Neuron (in vitro differentiated cells): ENCODE data around the gene STMND1.

Experiments
- H2AFZ ChIP-seq: one replicate; pipeline ENCODE4 v1.6.1; 2013; ENCODE audit warnings: low read depth, mild to moderate bottlenecking, inconsistent platforms, low read length, moderate library complexity
- H3K27me3 ChIP-seq: one replicate; pipeline ENCODE4 v1.6.1; 2013; ENCODE audit warnings: low read length; ENCODE audit not compliant: insufficient read depth
- H3K36me3 ChIP-seq: one replicate; pipeline ENCODE4 v1.6.1; 2013; ENCODE audit warnings: low read length; ENCODE audit not compliant: insufficient read depth
- H3K4me1 ChIP-seq: one replicate; pipeline ENCODE4 v1.6.1; 2013; ENCODE audit warnings: low read length; ENCODE audit not compliant: insufficient read depth
- H3K4me3 ChIP-seq: 2 replicates; pipeline ENCODE4 v1.5.1; 2013; ENCODE audit warnings: mild to moderate bottlenecking, low read length, moderate library complexity
- H3K9me3 ChIP-seq: one replicate; pipeline ENCODE4 v1.6.1; 2013; ENCODE audit warnings: low read length

Gene STMND1

GRCh38 chr6:17152703-17153102 lies 50.9 kb downstream of the STMND1 start:
- no peaks in the 10 kb centered on the region for H3K27me3 ChIP-seq
- no peaks in the 10 kb centered on the region for H3K4me1 ChIP-seq
- H3K36me3 ChIP-seq: no peaks in the 10 kb centered on the region
- no peaks in the 10 kb centered on the region for H3K9me3 ChIP-seq
- no peak overlapping the region for H3K4me3 ChIP-seq
- no peak overlapping the region for H2AFZ ChIP-seq

- Histone ChIP-seq H3K27me3 (no peaks in the 10 kb centered on the region), H3K9me3 (no peaks in the 10 kb centered on the region), H3K4me3 (no peak overlapping the region), H2AFZ (no peak overlapping the region), H3K36me3 (no peaks in the 10 kb centered on the region), H3K4me1 (no peaks in the 10 kb centered on the region)
Measured at GRCh38 chr6:17156112-17156921, 54.5 kb downstream of the STMND1 start.

- Histone ChIP-seq H3K4me1 (no peaks in the 10 kb centered on the region), H3K4me3 (no peak overlapping the region), H3K27me3 (no peaks in the 10 kb centered on the region), H3K36me3 (no peaks in the 10 kb centered on the region), H3K9me3 (no peaks in the 10 kb centered on the region), H2AFZ (no peak overlapping the region)
Measured at GRCh38 chr6:17156966-17157365, 55.1 kb downstream of the STMND1 start.

GRCh38 chr6:17157617-17158016 lies 55.8 kb downstream of the STMND1 start:
- Histone ChIP-seq H3K4me1 (no peaks in the 10 kb centered on the region), H3K4me3 (no peak overlapping the region), H3K27me3 (no peaks in the 10 kb centered on the region), H3K9me3 (no peaks in the 10 kb centered on the region), H2AFZ (no peak overlapping the region), H3K36me3 (no peaks in the 10 kb centered on the region)

GRCh38 chr6:17159240-17159639 lies 57.4 kb downstream of the STMND1 start:
- Histone ChIP-seq H2AFZ (no peak overlapping the region), H3K9me3 (no peaks in the 10 kb centered on the region), H3K4me3 (no peak overlapping the region), H3K36me3 (no peaks in the 10 kb centered on the region), H3K27me3 (no peaks in the 10 kb centered on the region), H3K4me1 (no peaks in the 10 kb centered on the region)

GRCh38 chr6:17161076-17161475 lies 59.2 kb downstream of the STMND1 start:
- Histone ChIP-seq H2AFZ (no peak overlapping the region), H3K9me3 (no peaks in the 10 kb centered on the region), H3K4me3 (no peak overlapping the region), H3K36me3 (no peaks in the 10 kb centered on the region), H3K27me3 (no peaks in the 10 kb centered on the region), H3K4me1 (no peaks in the 10 kb centered on the region)

- no peak overlapping the region for H3K4me3 ChIP-seq
- H3K36me3 ChIP-seq: no peaks in the 10 kb centered on the region
- H3K4me1 ChIP-seq: no peaks in the 10 kb centered on the region
- H3K27me3 ChIP-seq: no peaks in the 10 kb centered on the region
- H3K9me3 ChIP-seq: no peaks in the 10 kb centered on the region
- no peak overlapping the region for H2AFZ ChIP-seq
Measured at GRCh38 chr6:17165383-17165782, 63.5 kb downstream of the STMND1 start.

- Histone ChIP-seq H3K4me3 (no peak overlapping the region), H3K4me1 (no peaks in the 10 kb centered on the region), H3K27me3 (no peaks in the 10 kb centered on the region), H3K9me3 (no peaks in the 10 kb centered on the region), H3K36me3 (no peaks in the 10 kb centered on the region), H2AFZ (no peak overlapping the region)
Measured at GRCh38 chr6:17167327-17167979, 65.6 kb downstream of the STMND1 start.

GRCh38 chr6:17169291-17169690 lies 67.4 kb downstream of the STMND1 start:
- no peak overlapping the region for H3K4me3 ChIP-seq
- no peaks in the 10 kb centered on the region for H3K9me3 ChIP-seq
- H2AFZ ChIP-seq: no peak overlapping the region
- no peaks in the 10 kb centered on the region for H3K27me3 ChIP-seq
- H3K36me3 ChIP-seq: no peaks in the 10 kb centered on the region
- H3K4me1 ChIP-seq: no peaks in the 10 kb centered on the region

GRCh38 chr6:17169711-17170110 lies 67.9 kb downstream of the STMND1 start:
- Histone ChIP-seq H2AFZ (no peak overlapping the region), H3K4me1 (no peaks in the 10 kb centered on the region), H3K27me3 (no peaks in the 10 kb centered on the region), H3K9me3 (no peaks in the 10 kb centered on the region), H3K4me3 (no peak overlapping the region), H3K36me3 (no peaks in the 10 kb centered on the region)

- Histone ChIP-seq H3K4me3 (no peak overlapping the region), H3K27me3 (no peaks in the 10 kb centered on the region), H2AFZ (no peak overlapping the region), H3K4me1 (no peaks in the 10 kb centered on the region), H3K36me3 (no peaks in the 10 kb centered on the region), H3K9me3 (no peaks in the 10 kb centered on the region)
Measured at GRCh38 chr6:17172836-17173470, 71.1 kb downstream of the STMND1 start.

GRCh38 chr6:17178326-17178725 lies 76.5 kb downstream of the STMND1 start:
- H3K36me3 ChIP-seq: no peaks in the 10 kb centered on the region
- H2AFZ ChIP-seq: no peak overlapping the region
- no peaks in the 10 kb centered on the region for H3K27me3 ChIP-seq
- H3K4me1 ChIP-seq: no peaks in the 10 kb centered on the region
- no peaks in the 10 kb centered on the region for H3K9me3 ChIP-seq
- H3K4me3 ChIP-seq: no peak overlapping the region

GRCh38 chr6:17178754-17179529 lies 77.1 kb downstream of the STMND1 start:
- no peaks in the 10 kb centered on the region for H3K4me1 ChIP-seq
- no peak overlapping the region for H2AFZ ChIP-seq
- H3K36me3 ChIP-seq: no peaks in the 10 kb centered on the region
- H3K27me3 ChIP-seq: no peaks in the 10 kb centered on the region
- H3K4me3 ChIP-seq: no peak overlapping the region
- H3K9me3 ChIP-seq: no peaks in the 10 kb centered on the region
